NCI-H345 (cell line): ENCODE measurements around the gene MPZ.
"Not testable (repeated sequence)": the region's sequence is repeated elsewhere in the genome, so short reads cannot be mapped to it uniquely, and the experiment has no call there.

Experiments
- DNase-seq: peaks from one replicate; lab custom pipeline; 2025; lab: John Stamatoyannopoulos, UW

Gene MPZ

DNA sequence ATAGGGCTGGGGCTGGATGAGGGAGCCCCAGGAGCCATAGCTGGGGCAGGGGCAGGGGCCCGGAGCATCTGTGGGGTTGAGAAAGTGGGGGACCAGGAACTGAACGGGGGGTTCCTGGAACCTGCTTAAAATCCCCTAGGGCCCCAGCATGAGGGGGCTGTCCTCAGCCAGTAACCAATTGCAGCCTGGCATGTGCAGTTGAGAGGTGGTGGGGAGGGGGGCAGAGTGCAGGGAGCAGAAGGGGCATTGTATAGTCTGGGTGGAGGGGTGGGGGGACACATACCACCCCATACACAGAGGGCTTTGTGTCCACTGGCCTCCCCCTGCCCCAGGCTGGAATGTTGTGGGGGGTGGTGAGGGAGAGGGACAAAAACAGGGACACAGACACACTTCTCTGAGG, at the start of gene MPZ:
Gene MPZ, minus strand, starts transcription at position 101 of the 400 bp plus-strand sequence. Its CDS starts 63 bp downstream, at position 38.
- DNase-seq: no peak

DNA sequence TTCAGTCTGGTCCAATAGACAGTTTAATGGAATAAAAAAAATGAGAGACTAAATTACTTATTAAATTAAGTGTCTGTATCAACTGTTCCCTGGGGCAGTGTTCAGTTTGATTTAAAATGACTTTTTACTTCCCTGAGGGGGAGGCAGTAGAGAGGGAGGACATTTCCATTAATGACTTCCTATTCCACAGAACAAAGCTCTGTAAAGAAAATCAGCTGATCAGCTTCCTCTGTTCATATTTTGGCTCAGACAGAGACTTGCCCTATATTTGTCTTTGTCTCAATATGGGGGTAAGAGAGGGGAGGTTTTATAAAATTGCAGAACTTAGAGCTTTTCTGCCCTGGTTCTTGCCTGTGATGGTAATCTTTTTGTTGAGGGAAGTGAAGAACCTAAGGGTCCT, 49.5 kb upstream of the MPZ start:
- DNase-seq: no peak

DNA sequence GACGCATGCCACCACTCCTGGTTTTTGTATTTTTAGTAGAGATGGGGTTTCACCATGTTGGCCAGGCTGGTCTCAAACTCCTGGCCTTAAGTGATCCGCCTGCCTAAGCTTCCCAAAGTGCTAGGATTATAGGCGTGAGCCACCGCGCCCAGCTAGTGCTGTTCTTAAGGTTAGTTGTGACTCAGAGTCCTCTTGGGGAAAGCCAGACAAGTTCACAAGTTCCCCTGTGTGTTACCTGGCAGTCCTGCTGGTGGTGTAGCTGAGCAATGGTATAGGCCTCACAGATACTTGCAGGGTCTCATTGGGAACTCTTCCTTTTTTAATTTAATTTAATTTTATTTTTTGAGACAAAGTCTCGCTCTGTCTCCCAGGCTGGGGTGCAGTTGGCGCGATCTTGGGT, 47.3 kb upstream of the MPZ start:
- no peak for DNase-seq

DNA sequence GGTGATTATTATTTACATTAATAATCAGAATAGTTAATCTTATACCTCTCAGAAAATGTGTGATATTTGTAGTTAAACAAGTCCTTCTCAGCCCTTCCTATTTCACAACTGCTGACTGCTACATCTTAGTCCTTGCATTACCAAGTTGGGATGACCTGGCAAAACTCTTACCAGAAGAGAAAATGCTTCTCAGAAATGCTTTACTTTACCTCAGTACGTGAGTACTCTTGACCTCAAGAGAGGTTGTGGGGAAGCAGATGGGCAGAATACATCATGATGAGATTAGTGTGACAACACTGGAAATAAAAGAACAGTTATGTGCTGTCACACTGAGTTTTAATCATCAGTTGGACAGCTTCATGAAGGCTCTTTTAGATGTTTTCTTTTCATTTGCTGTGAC, 41.7 kb upstream of the MPZ start:
- no peak for DNase-seq

DNA sequence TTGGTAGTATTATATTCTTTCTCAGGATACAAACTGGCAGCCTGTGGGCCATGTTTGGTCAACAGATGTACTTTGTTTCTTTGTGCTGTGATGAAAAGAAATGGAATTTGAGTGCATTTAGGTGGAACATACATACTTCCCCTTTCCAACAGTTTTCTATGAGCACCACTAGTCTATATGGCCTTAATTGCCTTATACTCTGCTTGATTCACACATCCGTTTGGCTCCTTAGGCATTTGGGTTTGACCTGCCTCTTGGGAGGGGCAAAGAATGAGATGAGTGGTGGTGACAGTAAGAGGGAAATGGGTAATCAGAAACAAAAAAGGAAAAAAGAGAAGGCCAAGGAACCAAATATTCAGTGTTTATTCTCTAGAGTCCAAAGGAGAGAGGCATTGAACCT, 40.9 kb upstream of the MPZ start:
- no peak for DNase-seq

DNA sequence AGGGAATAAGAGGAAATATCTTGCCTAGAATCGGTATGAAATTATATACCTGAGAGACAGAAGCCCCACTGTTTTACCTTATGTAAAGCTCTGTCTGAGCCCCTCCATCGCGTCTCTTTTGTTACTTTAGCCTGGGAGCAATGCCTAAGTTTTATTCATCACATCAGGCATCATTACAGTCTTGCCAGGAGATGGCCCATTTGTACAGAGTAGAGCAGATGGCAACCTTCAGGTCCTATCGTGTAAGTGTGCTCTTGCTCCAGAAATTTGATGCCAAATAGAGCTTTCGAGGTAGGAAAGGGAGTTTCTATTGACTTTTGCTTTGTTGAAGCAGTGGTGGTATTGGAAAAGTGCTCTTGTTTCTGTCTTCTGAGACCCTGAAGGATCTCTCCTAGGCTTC, 33.1 kb upstream of the MPZ start:
- DNase-seq: no peak

DNA sequence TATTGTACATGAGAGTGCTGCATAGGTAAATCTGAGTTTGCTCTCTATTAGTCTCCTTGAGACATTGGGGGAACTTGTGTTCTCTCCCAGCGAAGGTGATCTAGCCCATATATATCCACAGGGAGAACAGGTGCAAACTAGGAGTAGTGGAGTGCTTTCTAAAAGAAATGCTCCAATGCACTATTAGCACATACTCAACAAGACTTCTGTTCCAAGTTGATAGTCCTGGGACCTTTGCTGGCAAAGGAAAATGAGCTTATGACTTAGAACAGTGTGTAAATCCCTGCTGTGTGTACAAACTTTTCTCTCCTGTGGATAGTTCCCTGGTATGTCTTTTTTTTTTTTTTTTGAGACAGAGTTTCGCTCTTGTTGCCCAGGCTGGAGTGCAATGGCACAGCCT, 32.4 kb upstream of the MPZ start:
- DNase-seq: no peak

DNA sequence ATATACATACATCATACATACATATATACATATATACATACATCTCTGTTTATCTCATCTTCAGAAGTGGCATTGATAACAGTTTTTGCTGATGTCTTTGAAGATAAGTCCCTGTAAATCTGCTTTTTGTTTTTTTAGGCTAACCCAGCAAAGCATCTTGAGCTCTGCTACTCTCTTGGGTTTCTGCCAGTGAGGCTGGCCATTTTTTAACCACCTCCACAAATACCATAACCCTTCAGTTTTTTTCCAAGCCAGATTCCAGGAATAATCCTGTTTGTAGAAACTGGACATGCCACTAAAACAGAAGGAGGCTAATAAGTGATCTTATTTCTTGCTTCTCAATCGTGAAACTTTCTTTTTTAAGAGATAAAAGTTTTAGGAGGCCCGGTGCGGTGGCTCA, 26.0 kb upstream of the MPZ start:
- no peak for DNase-seq

DNA sequence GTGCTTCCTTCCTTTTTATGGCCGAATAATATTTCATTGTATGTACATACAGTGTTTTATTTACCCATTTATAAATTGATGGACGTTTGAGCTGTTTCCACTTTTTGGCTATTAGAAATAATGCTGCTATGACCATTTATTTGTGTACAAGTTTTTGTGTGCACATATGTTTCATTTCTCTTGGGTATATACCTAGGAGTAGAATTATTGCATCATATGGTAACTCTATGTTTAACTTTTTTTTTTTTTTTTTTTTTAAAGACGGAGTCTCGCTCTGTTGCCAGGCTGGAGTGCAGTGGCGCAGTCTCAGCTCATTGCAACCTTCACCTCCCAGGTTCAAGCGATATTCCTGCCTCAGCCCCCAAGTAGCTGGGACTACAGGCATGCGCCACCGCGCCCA, 23.4 kb upstream of the MPZ start:
- DNase-seq: no peak

DNA sequence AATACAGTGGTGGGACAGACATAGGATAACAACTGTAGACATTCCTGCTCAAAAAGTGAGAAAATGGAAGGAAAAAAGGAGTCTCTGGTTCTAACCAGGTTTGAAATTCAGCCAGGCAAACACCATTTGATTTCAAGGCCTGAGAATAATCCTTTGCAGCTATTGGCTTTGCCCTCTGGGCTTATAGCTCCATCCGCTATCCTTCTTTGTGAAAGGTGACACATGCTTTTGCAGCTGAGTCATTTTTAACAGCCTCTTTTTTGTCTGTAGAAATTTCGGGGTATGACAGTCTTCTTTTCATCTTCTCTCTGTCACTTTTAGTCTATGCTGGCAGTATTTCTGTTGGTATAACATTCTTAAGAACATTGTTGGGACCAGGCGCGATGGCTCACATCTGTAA, 20.6 kb upstream of the MPZ start:
- no peak for DNase-seq

DNA sequence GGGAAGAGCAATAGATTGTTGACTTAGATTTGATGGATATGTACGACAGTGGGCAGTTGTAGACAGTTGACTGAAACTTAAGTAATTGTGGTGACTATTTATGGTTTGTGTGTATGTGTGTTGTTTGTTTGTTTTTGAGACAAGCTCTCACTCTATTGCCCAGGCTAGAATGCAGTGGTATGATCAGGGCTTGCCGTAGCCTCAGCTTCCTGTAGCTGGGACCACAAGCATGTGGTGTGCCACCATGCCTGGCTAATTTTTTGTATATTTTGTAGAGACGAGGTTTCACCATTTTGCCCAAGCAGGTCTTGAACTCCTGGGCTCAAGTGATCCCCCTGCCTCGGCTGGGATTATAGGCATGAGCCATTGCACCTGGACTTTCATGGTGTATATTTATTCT, 14.3 kb upstream of the MPZ start:
- DNase-seq: no peak

DNA sequence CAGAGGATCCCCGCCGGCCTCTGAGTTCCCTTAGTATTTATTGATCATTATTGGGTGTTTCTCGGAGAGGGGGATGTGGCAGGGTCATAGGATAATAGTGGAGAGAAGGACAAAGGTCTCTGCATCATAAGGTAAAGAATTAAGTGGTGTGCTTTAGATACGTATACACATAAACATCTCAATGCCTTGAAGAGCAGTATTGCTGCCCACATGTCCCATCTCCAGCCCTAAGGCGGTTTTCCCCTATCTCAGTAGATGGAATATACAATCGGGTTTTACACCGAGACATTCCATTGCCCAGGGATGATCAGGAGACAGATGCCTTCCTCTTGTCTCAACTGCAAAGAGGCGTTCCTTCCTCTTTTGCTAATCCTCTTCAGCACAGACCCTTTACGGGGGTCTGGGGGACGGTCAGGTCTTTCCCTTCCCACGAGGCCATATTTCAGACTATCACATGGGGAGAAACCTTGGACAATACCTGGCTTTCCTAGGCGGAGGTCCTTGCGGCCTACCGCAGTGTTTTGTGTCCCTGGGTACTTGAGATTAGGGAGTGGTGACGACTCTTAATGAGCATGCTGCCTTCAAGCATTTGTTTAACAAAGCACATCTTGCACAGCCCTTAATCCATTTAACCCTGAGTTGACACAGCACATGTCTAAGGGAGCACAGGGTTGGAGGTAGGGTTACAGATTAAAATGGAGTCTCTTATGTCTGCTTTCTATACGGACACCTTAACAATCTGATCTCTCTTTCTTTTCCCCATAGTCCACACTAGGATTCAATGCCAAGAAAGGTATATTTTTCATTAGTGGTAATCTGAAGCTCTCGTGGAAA, 6.3 kb upstream of the MPZ start:
- not testable (repeated sequence) for DNase-seq

DNA sequence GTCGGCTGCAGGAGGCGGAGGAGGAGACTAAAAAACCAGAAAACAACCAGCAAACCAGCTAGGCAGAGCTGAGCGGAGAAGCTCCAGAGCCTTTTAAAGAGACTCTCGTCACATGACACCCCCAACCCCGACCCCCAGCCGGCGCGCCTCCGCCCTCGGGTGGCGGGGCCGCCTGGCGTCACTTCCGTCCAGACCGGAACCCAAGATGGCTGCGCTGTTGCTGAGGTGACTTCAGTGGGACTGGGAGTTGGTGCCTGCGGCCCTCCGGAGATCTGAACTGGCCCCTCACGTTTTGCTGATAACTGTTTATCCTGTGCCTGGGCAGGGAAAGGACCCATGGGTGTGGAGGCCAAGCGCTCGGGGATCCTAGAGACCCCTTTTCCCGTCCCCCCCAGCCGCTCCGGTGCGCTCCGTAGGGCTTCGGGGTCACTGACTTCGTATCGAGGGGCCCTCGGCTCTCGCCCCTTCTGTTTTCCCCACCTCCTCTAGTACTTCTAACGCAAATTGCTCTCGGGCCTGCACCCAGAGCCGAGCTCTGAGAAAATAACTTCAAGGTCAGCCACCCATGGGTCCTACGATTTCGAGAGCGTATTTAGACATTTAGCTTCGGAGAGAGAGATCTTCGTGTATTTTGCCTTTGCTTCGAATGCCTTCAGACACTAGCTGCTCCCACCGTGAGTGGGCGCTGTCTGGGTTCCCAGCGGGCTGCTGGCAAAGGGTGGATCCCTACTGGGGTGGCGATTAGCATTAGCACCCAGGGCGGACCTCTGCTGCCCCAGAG, 4.6 kb upstream of the MPZ start, which contains the start of gene SDHC:
Gene SDHC, plus strand, starts transcription at position 181 of the 781 bp plus-strand sequence. Its CDS starts 25 bp downstream, at position 206.
- DNase-seq: peak; percentile 92

DNA sequence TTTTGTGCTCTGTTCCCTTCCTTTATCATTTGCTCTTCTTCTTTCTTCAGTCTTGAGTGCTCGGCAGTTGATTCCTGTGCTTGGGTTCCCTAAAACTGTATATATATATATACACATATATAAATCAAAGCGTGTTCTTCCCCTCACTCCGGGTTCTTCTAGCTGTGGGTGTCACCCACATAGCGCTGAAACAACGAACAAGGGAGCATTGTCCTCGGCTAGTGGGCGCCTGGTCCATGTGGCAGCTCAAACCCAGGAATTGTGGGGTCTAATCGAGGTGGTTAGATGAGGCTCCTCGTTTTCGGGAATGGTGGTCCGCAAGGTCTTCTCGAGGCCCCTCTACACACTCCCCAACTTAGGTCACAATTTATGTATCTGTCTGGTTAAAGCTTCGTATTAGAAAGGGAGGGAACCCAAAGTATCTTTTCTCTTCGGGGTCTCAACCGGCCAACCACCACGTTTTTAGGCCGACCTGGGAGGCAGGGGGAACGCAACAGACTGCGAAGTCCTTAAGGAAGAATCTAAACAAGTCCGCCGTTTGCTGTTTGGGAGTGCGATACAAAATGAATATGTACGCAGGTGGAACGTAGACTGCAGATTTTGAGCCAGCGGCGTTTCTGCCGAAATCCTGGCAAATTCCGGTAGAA, 3.9 kb upstream of the MPZ start:
- DNase-seq: no peak

DNA sequence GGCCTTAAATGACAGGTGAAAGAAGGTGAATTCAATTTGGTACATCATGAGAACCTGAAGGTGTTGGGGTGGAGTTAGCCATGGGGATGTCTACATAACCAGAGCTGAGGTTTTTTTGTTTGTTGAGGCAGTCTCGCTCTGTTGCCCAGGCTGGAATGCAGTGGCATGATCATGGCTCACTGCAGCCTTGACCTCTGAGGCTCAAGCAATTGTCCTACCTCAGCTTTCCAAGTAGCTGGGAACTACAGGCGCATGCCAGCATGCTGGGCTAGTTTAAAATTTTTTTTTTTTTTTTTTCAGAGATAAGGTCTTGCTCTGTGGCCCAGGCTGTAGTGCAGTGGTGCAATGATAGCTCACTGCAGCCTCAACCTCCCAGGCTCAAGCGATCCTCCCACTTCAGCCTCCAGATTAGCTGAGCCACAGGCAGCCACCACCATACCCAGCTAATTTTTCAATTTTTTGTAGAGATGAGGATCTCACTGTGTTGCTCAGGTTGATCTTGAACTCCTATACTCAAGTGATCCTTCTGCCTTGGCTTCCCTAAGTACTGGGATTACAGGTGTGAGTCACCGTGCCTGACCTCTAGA, 1.9 kb upstream of the MPZ start:
- DNase-seq: no peak

DNA sequence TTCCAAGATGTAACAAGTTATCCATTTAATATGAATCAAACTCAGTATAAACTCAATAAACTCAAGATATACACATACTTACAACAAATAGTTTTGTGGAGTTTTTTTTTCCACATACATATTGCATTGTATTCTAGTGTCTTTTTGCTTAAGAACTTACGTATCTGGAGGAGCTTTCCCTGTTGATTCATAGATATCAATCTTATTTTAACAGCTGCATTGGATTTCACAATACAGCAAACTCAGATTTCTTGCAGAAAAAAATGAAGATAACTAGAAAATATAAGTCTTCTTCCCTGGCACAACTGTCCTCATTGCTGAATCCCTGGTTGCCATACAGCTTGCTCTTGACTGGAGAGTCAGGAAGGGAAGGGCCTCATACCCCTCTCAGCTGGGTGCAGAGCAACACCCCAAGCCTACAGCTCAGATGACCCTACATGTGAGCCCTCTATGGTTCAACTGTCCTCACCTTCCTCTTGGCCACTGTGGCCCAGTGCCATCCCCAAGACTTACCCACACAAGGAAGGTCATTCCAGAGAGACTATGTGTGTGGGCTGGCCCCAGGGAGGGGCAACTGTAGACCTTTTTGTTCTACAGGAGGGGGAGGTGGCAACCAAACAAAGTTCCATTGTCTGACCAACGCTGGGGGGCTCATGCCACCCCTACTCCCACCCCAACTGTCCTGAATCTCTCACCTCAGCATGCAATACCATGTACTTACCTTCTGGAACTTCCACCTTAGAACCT, 1.7 kb downstream of the MPZ start:
- no peak for DNase-seq

DNA sequence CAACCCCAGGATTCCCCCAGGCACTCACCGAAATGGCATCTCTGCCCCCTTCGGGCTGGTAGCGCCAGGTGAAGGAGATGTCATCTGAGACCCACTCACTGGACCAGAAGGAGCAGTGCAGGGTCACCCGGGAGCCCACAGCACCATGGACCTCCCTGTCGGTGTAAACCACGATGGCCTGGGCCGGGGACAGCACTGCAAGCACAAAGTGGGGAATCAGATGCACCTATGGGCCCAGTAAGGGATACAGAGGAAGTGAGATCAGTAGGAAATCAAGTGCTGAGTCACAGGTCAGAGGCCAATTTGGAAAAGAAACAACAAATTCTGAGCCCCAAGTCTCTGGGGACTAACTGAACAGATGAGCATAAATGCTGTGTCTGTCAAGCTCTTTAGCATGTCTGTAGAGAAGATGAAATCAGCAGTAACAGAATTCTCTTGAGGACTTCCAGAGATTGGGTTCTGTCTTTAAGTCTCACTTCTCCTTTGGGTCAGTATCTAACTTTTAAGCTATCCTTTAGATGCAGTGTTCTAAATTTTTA, 2.5 kb downstream of the MPZ start:
- DNase-seq: no peak

DNA sequence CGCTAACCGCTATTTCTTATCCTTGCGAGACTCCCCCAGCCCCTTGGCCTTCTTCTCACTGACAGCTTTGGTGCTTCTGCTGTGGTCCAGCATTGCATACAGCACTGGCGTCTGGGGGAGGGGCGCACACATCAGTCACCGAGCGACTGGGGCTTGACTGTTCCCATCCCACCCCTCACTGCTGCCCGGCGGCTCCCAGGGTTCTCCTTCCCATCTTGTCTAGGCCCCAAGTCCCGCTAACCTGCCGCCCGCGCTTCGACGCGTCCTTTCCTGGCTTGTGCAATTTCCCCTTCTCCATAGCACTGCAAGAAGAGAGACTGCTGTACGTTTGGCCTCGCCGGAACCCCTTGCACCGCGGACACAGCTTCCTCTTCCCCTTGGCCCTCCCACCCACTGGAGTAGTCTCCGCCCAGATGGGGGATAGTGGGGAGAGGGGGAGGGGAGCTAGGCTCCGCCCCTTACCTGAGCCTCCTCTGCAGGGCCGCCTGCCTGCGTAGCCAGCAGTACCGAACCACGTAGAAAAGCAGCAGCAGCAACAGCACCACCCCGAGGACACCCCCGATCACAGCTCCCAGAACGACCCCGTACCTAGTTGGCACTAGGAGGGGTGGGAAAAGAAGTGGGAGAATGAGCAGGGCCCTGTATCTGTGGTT, 3.8 kb downstream of the MPZ start:
- peak; percentile 88 for DNase-seq

DNA sequence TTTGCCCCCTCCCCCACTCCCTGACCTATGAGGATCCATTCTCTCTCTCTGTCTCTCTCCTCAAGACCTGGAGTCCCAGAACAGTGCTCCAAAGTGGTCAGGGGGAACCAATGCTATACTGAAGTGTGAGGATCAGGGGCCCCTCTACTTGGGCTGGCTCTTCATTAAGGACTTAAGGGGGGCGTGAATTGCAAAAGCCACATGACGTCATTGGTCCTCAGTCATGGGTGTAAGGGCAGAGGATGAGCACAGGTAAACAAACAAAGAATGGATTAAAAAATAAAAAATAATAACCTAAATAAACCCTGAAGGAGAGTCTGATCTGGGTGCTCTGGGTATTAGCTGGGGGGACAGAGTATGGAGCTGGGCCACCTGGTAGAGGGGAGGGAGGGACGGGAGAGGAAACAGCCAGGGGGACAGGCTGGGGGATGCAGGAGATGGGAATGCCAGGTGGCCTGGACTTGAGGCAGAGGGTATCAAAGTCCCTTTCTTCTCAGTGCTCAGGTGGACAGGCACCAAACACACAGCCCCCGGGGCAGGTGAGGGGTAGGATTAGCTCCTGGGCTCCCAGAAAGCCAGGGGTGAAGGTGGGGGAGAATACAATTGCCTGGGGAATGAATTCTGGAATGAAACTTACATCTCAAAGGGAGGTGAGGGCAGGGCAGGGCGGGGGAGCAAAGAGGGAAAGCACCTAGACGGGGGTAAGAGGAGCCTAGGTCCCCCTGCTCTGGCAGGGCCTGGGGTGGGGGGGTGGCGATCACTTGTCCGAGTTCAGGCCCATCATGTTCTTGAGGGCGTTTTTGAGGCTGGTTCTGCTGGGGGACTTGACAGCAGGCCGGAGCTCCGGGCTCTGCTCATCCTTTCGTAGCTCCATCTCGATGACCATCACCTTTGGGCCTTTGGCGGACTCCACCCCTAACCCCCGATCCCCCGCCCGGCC, 4.6 kb downstream of the MPZ start:
- DNase-seq: no peak

DNA sequence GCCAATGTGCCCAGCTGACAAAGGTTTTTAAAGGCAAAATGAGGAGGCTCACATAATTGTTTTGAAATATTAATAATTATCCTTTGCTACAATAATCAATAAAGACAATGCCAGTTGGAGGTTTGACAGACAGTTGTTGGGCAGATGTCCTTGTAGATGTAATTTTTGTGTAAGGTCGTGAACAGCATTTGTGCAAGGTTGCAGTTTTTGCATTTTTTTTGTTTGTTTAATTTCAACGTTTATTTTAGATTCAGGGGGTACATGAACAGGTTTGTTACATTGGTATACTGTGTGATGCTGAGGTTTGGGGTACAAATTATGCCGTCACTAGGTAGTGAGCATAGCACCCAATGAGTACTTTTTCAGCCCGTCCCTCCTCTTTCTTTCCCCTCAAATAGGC, 9.3 kb downstream of the MPZ start:
- no peak for DNase-seq
